Activated CD8-positive, alpha-beta memory T cell treated with anti-CD3 and anti-CD28 coated beads, Interleukin-2, amount 10 ng/mL, durations not matched to agents 7 days and 5 days (primary cell): ENCODE measurements around the gene TCF23. TPM values are rescaled to one million over a fixed set of nuclear protein-coding genes. Genes with fewer than 3 reads are reported as not detected.

ENCODE experiments used
- ATAC-seq: fragments of 150-1000 bp; cut with Tn5 transposase; one replicate; pipeline ENCODE4 v1.10.0; 2021; ENCODE audit warnings: moderate library complexity
- CTCF ChIA-PET: fragments of 350-600 bp; sonication (Branson Sonifier 250); formaldehyde crosslinking; loops from one replicate; lab custom pipeline; 2021; ENCODE audit warnings: antibody characterized with exemption; lab: Charles Lee
- DNase-seq: peaks from one replicate; pipeline ENCODE4 v3.0.0-alpha.2; 2020
- H3K27ac Mint-ChIP-seq: one replicate; pipeline ENCODE4 v1.8.0; 2021; ENCODE audit warnings: mild to moderate bottlenecking, mixed read lengths
- H3K27me3 Mint-ChIP-seq: one replicate; pipeline ENCODE4 v1.8.0; 2021; ENCODE audit warnings: mixed read lengths
- H3K36me3 Mint-ChIP-seq: one replicate; pipeline ENCODE4 v1.8.0; 2021; ENCODE audit warnings: mild to moderate bottlenecking, mixed read lengths
- H3K4me1 Mint-ChIP-seq: one replicate; pipeline ENCODE4 v1.8.0; 2021; ENCODE audit warnings: mixed read lengths
- H3K4me3 Mint-ChIP-seq: one replicate; pipeline ENCODE4 v1.8.0; 2021; ENCODE audit warnings: mild to moderate bottlenecking, moderate library complexity, mixed read lengths
- H3K9me3 Mint-ChIP-seq: one replicate; pipeline ENCODE4 v1.8.0; 2022; ENCODE audit warnings: low read depth, mixed read lengths
- total RNA-seq, 2 experiments: library from RNA; stranded (reverse); gene quantifications; one replicate each; pipeline ENCODE4 v1.2.3, GENCODE V29; 2021

Gene TCF23
- total RNA-seq, 2 experiments from 2014 or later = not detected

DNA sequence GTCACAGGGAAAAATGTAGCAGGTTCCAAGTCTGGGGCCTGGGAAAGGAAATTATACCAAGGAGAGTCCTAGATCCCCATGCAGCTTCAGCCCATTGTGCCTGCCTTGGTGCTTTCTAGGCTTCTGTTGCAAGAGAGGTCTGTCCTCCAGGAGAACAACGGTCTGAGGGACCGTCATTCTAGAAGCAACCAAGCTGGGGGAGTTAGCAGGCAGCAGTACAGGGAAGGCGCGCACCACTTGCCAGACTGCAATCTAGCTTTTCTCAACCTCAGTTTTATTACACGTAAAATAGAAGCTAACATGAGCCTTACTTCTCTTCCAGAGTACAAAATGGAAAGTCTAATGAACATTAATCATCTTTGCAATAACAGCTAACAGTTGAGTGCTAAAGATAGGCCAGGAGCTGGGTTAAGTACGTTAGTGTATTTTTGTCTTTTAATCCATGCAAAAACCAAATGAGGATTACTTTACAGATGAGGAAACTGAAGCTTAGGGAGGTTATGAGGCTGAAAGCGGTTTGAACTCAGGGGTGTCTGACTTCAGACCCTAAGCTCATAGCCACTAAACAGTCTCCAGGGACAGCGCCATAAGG is 1.9 kb downstream of the TCF23 start:
- Mint-ChIP-seq H3K9me3 (no peaks in the 10 kb centered on the region), H3K4me3 (no peak overlapping the region), H3K4me1 (no peaks in the 10 kb centered on the region), H3K27ac (no peak overlapping the region), H3K27me3 (peaks cover 2% of the 10 kb centered on the region), H3K36me3 (no peaks in the 10 kb centered on the region)
- DNase-seq (no peak), ATAC-seq (no peak)
- CTCF ChIA-PET = interaction anchor here (1.8 kb wide), 1 partner anchor 19 kb away, joined by 8 read pairs; no protein-coding TSS in a partner anchor

GRCh38 chr2:27152102-27152795 is 3.4 kb downstream of the TCF23 start:
- Mint-ChIP-seq H3K4me3 (no peak overlapping the region), H3K9me3 (no peaks in the 10 kb centered on the region), H3K27ac (no peak overlapping the region), H3K36me3 (no peaks in the 10 kb centered on the region), H3K27me3 (peaks cover 2% of the 10 kb centered on the region), H3K4me1 (no peaks in the 10 kb centered on the region)
- no peak for DNase-seq
- CTCF ChIA-PET = interaction anchor here (0.9 to 1.8 kb wide), 3 partner anchors 18 to 190 kb away, joined by 4 to 8 read pairs (median 5); no protein-coding TSS in a partner anchor
- ATAC-seq = no peak

GRCh38 chr2:27152796-27153464 is 4.1 kb downstream of the TCF23 start:
- DNase-seq = no peak
- Mint-ChIP-seq H3K4me1 (no peaks in the 10 kb centered on the region), H3K27me3 (peaks cover 3% of the 10 kb centered on the region), H3K27ac (no peak overlapping the region), H3K9me3 (no peaks in the 10 kb centered on the region), H3K4me3 (no peak overlapping the region), H3K36me3 (no peaks in the 10 kb centered on the region)
- CTCF ChIA-PET = interaction anchor here (0.9 to 1.4 kb wide), 2 partner anchors 39 to 191 kb away, joined by 4 to 5 read pairs; no protein-coding TSS in a partner anchor
- ATAC-seq = no peak

DNA sequence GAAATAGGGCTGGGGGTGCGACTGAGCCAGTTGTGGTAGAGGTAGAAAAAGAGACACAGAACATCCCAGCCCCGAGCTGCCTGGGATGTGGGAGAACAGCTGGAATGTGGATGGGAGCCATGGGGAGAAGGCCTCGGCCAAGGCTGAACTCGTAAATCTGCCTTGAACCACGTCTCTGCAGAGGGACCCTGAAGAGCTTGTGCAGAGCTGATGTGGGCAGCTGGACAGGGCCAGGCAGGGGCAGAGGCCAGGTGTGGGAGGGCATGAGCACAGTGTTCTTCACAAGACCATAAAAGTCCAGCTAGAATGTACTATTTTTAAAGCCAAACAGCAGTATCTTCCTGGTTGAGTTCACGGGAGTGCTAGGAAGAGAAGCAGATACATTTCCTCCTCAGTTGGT is 5.7 kb downstream of the TCF23 start:
- Mint-ChIP-seq H3K36me3 (no peaks in the 10 kb centered on the region), H3K27me3 (peaks cover 3% of the 10 kb centered on the region), H3K27ac (no peak overlapping the region), H3K9me3 (no peaks in the 10 kb centered on the region), H3K4me3 (no peak overlapping the region), H3K4me1 (no peaks in the 10 kb centered on the region)
- ATAC-seq (no peak), DNase-seq (no peak)
- CTCF ChIA-PET = no interaction called here

GRCh38 chr2:27155069-27155520 is 6.3 kb downstream of the TCF23 start:
- CTCF ChIA-PET = no interaction called here
- no peak overlapping the region for H3K27ac Mint-ChIP-seq
- ATAC-seq = no peak
- H3K27me3 Mint-ChIP-seq = peaks cover 3% of the 10 kb centered on the region
- no peak overlapping the region for H3K4me3 Mint-ChIP-seq
- no peaks in the 10 kb centered on the region for H3K36me3 Mint-ChIP-seq
- no peak for DNase-seq
- H3K4me1 Mint-ChIP-seq = no peaks in the 10 kb centered on the region
- H3K9me3 Mint-ChIP-seq = no peaks in the 10 kb centered on the region

GRCh38 chr2:27158468-27158867 is 9.7 kb downstream of the TCF23 start:
- H3K36me3 Mint-ChIP-seq = no peaks in the 10 kb centered on the region
- CTCF ChIA-PET = interaction anchor here (1.0 to 4.1 kb wide), 3 partner anchors 11 to 145 kb away, joined by 3 to 12 read pairs (median 4); no protein-coding TSS in a partner anchor
- H3K4me1 Mint-ChIP-seq = peaks cover 3% of the 10 kb centered on the region
- no peak overlapping the region for H3K27ac Mint-ChIP-seq
- H3K9me3 Mint-ChIP-seq = no peaks in the 10 kb centered on the region
- DNase-seq = no peak
- no peak for ATAC-seq
- H3K27me3 Mint-ChIP-seq = peaks cover 3% of the 10 kb centered on the region
- H3K4me3 Mint-ChIP-seq = no peak overlapping the region

DNA sequence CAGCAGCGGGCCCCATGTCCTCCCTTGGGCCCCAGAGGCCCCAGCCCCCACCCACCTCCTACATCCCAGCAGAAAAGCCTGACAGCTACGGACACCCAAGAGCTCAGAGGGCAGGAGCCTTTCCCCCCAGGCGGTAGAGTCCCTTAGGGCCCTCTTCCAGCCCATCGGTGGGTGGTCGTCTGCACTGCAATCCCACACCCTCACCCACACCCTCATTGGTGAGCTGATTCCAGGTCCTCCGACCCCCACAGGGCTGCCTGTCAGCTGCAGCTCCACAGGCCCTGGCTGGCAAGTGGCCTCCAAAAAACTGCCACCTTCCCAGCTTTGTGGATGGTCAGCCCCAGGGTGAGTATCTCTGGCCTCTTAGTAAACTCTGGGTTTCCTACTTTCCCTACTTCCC is 10.5 kb downstream of the TCF23 start:
- Mint-ChIP-seq H3K27ac (no peak overlapping the region), H3K4me3 (no peak overlapping the region), H3K9me3 (no peaks in the 10 kb centered on the region), H3K4me1 (peaks cover 3% of the 10 kb centered on the region), H3K36me3 (no peaks in the 10 kb centered on the region), H3K27me3 (peaks cover 3% of the 10 kb centered on the region)
- DNase-seq = no peak
- ATAC-seq = no peak
- CTCF ChIA-PET = interaction anchor here (1.6 to 4.1 kb wide), 2 partner anchors 10 to 144 kb away, joined by 4 to 12 read pairs; no protein-coding TSS in a partner anchor

- Mint-ChIP-seq H3K36me3 (no peaks in the 10 kb centered on the region), H3K9me3 (no peaks in the 10 kb centered on the region), H3K27me3 (peaks cover 3% of the 10 kb centered on the region), H3K4me3 (no peak overlapping the region), H3K27ac (no peak overlapping the region), H3K4me1 (peaks cover 3% of the 10 kb centered on the region)
- DNase-seq (no peak), ATAC-seq (no peak)
- CTCF ChIA-PET = no interaction called here
Observed at GRCh38 chr2:27160191-27160590, 11.4 kb downstream of the TCF23 start.

DNA sequence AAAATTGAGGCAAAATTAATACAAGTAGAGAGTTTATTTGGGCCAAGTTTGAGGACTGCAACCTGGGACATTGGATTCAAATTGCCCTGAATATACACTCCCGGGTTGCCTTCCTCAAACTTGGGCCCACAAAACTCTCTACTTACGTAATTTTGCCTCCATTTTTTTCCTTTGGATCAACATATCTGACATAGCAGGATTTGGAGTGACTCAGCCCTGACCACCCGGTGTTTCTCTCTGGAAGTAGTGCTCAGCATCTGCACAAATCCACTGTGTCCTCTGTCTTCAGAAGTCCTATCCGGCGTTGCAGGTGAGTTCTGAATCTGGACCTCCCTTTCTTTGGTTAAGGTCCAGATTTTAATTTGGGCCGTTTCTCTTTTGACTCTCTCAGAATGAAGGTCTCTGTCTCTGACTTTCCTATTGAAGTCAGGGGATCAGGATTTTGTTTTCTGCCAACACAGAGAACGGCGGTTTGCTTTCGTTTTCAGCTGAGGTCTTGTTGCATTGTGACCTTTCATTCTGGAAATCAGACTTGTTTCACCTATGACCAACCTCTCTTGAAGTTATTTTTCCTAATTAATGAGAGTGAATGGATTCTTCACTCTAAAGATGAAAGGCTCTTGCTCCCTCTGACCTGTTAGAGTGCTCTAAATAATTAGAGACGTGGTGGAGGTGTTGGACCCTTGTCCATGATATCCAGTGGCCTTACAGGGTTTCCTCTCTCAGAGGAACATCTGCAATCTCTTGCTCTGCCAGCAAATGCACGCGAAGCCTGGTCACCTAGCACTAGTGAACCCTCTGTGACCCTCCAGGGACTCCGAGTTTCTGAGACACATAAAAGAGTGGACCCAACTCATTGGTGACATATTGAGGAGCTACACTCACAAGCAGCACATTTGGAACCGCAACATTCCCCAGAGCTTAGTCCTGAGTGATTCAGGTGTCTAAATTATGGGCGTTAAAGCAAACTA is 13.6 kb downstream of the TCF23 start:
- H3K27ac Mint-ChIP-seq = no peak overlapping the region
- ATAC-seq (no peak), DNase-seq (no peak)
- CTCF ChIA-PET = interaction anchor here (0.7 to 1.5 kb wide), 4 partner anchors 7 to 1090 kb away, joined by 3 to 6 read pairs (median 3); no protein-coding TSS in a partner anchor
- peaks cover 3% of the 10 kb centered on the region for H3K4me1 Mint-ChIP-seq
- no peaks in the 10 kb centered on the region for H3K9me3 Mint-ChIP-seq
- peaks cover 3% of the 10 kb centered on the region for H3K27me3 Mint-ChIP-seq
- no peaks in the 10 kb centered on the region for H3K36me3 Mint-ChIP-seq
- H3K4me3 Mint-ChIP-seq = no peak overlapping the region

DNA sequence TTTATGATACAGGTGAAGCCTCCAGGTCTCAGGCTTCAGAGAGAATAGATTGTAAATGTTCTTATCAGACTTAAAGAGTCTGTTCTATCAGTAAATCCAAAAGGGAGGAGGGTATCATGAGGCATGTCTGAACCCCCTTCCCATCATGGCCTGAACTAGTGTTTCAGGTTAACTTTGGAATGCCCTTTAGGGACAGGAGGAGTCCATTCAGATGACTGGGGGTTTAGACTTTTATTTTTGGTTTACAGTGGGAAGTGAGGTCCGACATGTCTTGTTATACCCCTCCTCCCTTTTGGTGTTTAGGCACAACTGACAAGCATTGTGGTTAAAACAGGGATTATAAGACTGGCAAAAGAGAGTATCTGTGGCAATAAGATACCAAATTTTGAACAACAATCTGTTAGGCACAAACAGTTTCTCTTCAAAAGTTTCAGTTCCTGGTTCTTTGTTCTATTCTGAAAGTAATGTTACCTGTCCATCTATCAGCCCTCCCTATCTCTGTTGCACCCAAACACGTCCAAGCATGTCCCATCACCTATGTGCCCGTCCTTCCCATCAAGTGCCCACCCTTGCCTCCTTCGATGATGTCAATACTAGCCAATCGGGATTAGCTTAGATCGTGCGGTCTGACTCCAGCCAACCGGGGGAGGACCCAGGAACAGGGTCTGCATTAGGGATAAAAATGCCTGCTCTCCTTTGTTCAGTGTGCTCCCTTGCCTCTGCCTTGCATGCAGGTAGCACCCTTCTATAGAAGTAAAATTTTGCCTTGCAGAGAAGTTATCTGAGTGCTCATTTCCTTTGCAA is 16.4 kb downstream of the TCF23 start:
- H3K4me3 Mint-ChIP-seq = no peak overlapping the region
- DNase-seq = no peak
- no peaks in the 10 kb centered on the region for H3K36me3 Mint-ChIP-seq
- no peaks in the 10 kb centered on the region for H3K9me3 Mint-ChIP-seq
- no peak for ATAC-seq
- peaks cover 5% of the 10 kb centered on the region for H3K27me3 Mint-ChIP-seq
- H3K4me1 Mint-ChIP-seq = peaks cover 3% of the 10 kb centered on the region
- H3K27ac Mint-ChIP-seq = no peak overlapping the region
- CTCF ChIA-PET = no interaction called here

DNA sequence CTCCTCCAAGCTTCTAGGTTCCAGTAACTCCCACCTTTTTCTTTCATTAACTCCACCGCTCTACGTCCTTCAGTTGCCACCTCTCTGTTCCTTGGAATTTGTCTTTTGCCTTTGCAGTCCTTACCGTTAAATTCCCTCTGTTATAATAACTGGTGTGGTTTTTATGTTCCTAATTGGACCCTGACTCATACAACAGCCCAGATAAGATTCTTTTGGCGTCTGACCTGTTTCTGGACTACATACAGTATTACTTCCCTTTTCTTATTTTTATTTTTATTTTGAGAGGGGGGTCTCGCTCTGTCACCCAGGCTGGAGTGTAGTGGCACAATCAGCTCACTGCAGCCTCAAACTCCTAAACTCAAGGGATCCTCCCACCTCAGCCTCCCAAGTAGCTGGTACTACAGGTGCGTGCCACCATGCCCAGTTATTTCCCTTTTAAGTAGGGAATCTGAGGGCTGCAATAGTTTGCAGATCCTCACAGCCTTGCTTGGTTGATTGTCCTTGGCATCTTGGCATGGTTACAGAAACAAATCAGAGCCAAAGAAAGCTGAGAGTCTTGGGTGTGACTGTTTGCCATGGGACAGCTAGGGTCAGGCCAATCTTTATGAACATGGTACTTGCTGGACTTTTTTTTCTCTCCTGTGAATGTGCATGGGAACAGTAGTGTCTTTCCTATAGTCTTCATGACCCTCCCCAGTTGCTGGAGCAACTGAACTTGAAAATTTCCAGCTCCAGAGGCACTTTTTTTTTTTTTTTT is 22.0 kb downstream of the TCF23 start:
- no peak overlapping the region for H3K4me3 Mint-ChIP-seq

More for the DNA sequence above, 22.0 kb downstream of the TCF23 start:
- no peak for ATAC-seq
- Mint-ChIP-seq H3K4me1 (peaks cover 2% of the 10 kb centered on the region), H3K9me3 (no peaks in the 10 kb centered on the region), H3K27ac (no peak overlapping the region), H3K36me3 (no peaks in the 10 kb centered on the region), H3K27me3 (peaks cover 16% of the 10 kb centered on the region)
- CTCF ChIA-PET = interaction anchor here (1.1 to 2.6 kb wide), 17 partner anchors 14 to 300 kb away, joined by 3 to 24 read pairs (median 5); partner anchors contain the start of genes ABHD1, ATRAID, PREB and PRR30
- no peak for DNase-seq
